ENCODE results near the gene NREP.

The NREP gene

GRCh38 chr5:111699324-111699723 lies 57.7 kb downstream of the NREP start:
- DNase-seq (ENCODE audit: low read depth, low spot score) = no peak
- no peak overlapping the region for H3K4me3 ChIP-seq (ENCODE audit: low read depth, low read length)
- TF ChIP-seq, protein P1, sequence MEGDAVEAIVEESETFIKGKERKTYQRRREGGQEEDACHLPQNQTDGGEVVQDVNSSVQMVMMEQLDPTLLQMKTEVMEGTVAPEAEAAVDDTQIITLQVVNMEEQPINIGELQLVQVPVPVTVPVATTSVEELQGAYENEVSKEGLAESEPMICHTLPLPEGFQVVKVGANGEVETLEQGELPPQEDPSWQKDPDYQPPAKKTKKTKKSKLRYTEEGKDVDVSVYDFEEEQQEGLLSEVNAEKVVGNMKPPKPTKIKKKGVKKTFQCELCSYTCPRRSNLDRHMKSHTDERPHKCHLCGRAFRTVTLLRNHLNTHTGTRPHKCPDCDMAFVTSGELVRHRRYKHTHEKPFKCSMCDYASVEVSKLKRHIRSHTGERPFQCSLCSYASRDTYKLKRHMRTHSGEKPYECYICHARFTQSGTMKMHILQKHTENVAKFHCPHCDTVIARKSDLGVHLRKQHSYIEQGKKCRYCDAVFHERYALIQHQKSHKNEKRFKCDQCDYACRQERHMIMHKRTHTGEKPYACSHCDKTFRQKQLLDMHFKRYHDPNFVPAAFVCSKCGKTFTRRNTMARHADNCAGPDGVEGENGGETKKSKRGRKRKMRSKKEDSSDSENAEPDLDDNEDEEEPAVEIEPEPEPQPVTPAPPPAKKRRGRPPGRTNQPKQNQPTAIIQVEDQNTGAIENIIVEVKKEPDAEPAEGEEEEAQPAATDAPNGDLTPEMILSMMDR (IDR thresholded peaks at IDR 0.05; ENCODE audit: insufficient read depth, low read length, missing control alignments) = no peak
- ChIA-PET POLR2A (no interaction called here), CTCF (interaction anchor here (1.0 to 1.5 kb wide), 3 partner anchors 16 to 460 kb away, joined by 3 to 5 read pairs (median 4); no protein-coding TSS in a partner anchor)

- no peak for DNase-seq (ENCODE audit: low read depth, low spot score)
- H3K4me3 ChIP-seq (ENCODE audit: low read depth, low read length) = no peak overlapping the region
- POLR2A ChIA-PET = no interaction called here
- CTCF ChIA-PET = interaction anchor here (0.8 to 1.8 kb wide), 8 partner anchors 10 to 461 kb away, joined by 3 to 7 read pairs (median 4); no protein-coding TSS in a partner anchor
- TF ChIP-seq, protein P1 (IDR thresholded peaks at IDR 0.05; ENCODE audit: insufficient read depth, low read length, missing control alignments) = peak; percentile 2
Observed at GRCh38 chr5:111697881-111698757, 58.9 kb downstream of the NREP start.

GRCh38 chr5:111697215-111697614 lies 59.8 kb downstream of the NREP start:
- no peak overlapping the region for H3K4me3 ChIP-seq (ENCODE audit: low read depth, low read length)
- TF ChIP-seq, protein P1 (IDR thresholded peaks at IDR 0.05; ENCODE audit: insufficient read depth, low read length, missing control alignments) = no peak
- POLR2A ChIA-PET = no interaction called here
- no peak for DNase-seq (ENCODE audit: low read depth, low spot score)
- CTCF ChIA-PET = interaction anchor here (1.8 kb wide), 1 partner anchor 13 kb away, joined by 7 read pairs; no protein-coding TSS in a partner anchor

DNA sequence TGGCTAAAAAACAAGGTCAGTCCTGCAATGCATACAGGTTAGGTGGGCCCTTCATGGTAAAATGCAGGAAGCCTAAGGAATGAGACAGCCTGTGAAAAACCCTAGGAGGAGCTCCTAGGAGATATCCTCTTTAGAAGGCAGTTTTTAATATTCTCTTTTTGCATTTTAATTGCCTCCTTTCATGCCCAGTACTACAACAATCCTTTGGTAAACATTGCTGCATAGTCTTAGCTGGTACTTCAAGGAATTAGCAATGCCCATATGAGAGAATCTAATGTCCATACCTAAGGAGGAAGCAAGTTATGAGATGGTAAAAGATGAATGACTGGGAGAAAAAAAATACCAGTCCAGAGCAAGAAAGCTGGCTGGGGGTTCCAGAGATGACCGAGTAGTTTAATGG lies 61.0 kb downstream of the NREP start:
- POLR2A ChIA-PET = no interaction called here
- no peak for DNase-seq (ENCODE audit: low read depth, low spot score)
- CTCF ChIA-PET = interaction anchor here (1.1 to 1.9 kb wide), 2 partner anchors 13 to 145 kb away, joined by 4 to 7 read pairs; no protein-coding TSS in a partner anchor
- no peak overlapping the region for H3K4me3 ChIP-seq (ENCODE audit: low read depth, low read length)
- TF ChIP-seq, protein P1 (IDR thresholded peaks at IDR 0.05; ENCODE audit: insufficient read depth, low read length, missing control alignments) = no peak

DNA sequence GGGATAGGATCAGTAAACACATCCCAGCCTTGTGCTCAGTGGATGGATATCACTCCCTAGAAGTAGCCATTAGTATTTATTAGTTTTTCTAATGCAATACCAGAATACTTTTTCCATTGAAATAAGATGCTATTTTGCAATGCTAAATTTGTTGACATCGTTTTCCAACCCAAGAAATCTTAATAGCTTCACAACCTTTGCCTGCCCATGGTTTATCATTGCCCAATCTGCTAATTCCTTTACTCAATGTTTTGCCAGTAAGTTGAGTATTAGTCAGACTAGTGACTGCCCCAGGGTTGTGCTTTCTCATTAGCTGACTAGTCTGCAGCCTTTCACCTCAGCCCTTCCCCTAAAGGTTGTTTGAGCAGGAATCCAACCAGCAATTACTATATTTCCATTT lies 62.9 kb downstream of the NREP start:
- POLR2A ChIA-PET = interaction anchor here (0.6 kb wide), 1 partner anchor 361 kb away, joined by 3 read pairs; no protein-coding TSS in a partner anchor
- TF ChIP-seq, protein P1 (IDR thresholded peaks at IDR 0.05; ENCODE audit: insufficient read depth, low read length, missing control alignments) = no peak
- CTCF ChIA-PET = interaction anchor here (0.9 to 1.9 kb wide), 2 partner anchors 144 to 163 kb away, joined by 3 to 7 read pairs; no protein-coding TSS in a partner anchor
- no peak for DNase-seq (ENCODE audit: low read depth, low spot score)
- H3K4me3 ChIP-seq (ENCODE audit: low read depth, low read length) = no peak overlapping the region

DNA sequence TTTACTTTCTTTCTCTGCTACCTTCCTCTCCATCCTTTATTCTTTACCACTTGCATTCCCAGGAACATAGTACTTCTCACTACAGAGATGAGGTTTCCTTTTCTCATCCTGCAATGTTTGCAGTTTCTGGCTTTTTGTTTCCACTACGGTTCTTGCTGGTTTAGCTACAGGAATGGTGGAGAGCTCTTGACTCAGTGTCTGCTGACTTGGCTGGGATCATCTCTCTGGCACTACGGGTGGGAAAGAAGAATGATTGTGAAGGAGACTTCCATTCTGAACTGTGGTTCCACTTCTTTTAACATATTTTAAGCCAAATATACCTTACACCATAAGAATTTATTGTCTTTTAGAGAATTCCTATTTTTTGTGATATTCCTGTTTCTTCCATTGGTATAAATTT lies 65.1 kb downstream of the NREP start:
- TF ChIP-seq, protein P1 (IDR thresholded peaks at IDR 0.05; ENCODE audit: insufficient read depth, low read length, missing control alignments) = no peak

More for the DNA sequence above, 65.1 kb downstream of the NREP start:
- CTCF ChIA-PET = no interaction called here
- no peak overlapping the region for H3K4me3 ChIP-seq (ENCODE audit: low read depth, low read length)
- DNase-seq (ENCODE audit: low read depth, low spot score) = no peak
- POLR2A ChIA-PET = no interaction called here
